SK-N-MC (cell line): ENCODE data around the gene CHRNG.

ENCODE experiments used
- EZH2 ChIP-seq: fragments of 200-600 bp; sonication (generic); IDR thresholded peaks from one replicate; pipeline ENCODE4 v1.6.1; 2017; ENCODE audit warnings: antibody characterized with exemption
- FOXP2 ChIP-seq: optimal IDR thresholded peaks from 2 replicates; pipeline ENCODE3; 2011; ENCODE audit warnings: mild to moderate bottlenecking, moderate library complexity; ENCODE audit not compliant: insufficient read depth; ENCODE audit errors: extremely low read length, control extremely low read depth
- POLR2AphosphoS5 ChIP-seq: IDR thresholded peaks from 2 replicates; pipeline ENCODE4 v1.6.1; 2012; ENCODE audit warnings: mild to moderate bottlenecking, low read depth, low read length, borderline replicate concordance

DNA sequence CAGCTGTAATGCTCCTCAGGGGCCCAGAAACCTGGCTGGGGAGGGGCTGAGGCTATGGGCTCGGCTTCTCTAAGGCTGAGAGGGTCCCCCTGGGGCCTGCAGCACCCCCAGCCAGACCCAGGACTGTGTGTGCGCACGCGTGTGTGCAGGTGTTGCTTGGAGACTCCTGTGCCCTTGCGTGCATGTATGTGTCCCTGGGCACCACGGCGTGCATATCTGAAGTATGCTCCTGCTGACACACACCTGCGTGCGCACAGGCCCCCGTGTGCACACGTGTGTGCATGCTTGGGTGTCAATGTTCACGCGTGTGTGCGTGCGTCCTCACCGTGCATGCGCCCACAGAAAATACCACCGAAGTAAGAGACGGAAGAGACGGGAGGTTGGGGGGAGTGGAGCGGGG, 37.0 kb upstream of the CHRNG start:
- TF ChIP-seq EZH2 (no peak), POLR2AphosphoS5 (no peak), FOXP2 (no peak)
